Activated T-cell treated with anti-CD3 and anti-CD28 coated beads for 1 hour (primary cell): ENCODE results near the gene TNNI2.

Experiments used
- DNase-seq: peaks from one replicate; pipeline ENCODE4 v3.0.0-alpha.2; 2020; ENCODE audit warnings: low read depth

TNNI2 gene

DNA sequence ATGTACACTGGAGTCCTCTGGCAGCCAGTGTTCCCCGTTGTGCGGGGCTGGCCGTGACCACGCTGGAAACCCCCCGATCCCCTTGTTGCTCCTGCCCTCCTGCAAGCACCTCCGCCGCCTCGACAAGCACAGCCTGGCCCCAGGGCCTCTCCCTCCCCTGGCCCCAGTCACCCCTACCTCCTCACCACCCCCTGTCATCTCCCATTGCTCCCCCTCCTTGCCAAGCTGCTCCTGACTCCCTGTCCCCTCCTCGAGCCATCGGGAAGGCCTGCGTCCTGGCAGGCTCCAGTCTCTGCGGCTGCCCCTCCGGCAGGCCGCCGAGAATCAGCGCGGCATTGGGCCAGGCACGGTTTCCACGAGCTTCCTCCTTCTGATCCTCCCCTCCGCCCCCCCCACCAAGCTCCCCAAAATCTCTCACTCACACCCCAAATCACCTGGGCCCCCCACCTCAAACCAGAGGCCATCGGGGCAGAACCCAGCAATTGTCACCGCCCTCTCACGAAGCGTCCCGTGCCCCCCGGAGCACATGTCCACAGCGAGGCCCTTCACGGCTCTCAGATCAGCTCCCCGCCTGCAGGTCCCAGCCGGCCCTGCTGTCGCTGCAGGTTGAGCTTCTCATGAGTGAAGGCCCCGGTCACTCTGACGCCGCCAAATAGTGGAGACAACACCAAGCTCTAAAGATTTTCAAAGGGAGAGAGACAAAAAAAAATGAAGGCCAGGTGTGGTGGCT, 8.4 kb downstream of the TNNI2 start:
- no peak for DNase-seq

DNA sequence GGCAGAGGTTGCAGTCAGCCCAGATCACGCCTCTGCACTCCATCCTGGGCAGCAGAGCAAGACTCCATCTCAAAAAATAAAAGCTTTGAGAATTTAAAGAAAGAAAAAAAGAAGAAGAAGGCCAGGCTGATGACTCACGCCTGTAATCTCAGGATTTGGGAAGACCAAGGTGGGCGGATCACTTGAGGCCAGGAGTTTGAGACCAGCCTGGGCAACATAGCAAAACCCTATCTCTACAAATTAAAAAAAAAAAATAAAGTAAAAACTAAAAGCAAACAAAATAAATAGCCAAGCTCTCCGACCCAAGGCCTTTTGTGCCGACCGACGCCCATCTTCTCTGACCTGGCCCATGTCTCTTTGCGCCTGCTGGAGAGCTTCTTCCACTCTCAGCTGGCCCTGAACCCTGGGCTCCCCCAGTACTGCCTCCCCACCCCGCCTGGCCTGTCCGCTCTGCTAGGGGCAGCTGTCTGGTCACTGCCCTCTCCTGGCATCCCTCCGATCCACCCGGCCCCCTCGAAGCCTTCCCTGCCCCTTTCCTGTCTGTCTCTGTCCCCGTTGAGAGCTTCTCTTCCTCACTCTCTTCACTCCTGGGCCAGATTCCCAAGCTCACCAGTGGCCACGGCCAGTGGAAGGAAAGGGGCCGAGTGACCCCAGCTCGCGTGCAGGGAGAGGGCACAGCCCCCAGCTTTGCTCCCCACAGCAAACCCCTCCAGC, 9.3 kb downstream of the TNNI2 start:
- DNase-seq, result no peak

GRCh38 chr11:1848640-1849430, 10.1 kb downstream of the TNNI2 start:
- no peak for DNase-seq

DNA sequence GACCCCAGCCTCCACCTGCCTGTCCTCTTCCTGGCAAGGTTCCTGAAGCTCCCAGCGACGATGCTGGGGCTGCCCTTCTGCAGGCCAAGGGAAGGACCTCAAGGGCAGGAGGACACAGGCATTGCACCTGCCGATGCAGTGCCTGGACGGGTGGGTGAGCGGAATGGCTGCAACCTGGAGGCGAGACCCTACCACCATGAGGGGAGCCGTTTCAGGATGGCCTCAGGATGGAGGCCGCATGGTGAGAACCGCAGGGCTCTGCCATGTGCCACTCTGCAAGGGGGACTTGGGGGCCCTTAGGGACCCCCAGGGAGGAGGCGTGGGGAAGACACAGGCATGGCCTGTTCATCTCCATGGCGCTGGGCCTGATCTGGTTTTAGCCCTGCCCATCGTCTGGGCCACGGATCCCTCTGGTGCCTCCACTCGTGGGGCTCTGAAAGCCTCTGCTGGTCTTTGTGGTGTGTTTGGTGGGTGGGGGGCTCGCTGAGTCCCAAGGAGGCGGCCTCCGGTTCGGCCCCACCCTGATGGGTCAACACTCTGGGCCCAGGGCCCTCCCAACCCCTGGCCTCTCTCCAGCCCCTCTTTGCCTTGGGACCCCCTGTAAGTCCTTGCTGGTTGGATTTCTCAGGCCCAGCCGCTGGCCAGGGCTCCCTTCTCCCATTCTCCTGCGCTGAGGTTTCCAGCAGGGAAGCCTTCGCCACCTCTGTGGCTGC, 12.8 kb downstream of the TNNI2 start:
- DNase-seq, result no peak

DNA sequence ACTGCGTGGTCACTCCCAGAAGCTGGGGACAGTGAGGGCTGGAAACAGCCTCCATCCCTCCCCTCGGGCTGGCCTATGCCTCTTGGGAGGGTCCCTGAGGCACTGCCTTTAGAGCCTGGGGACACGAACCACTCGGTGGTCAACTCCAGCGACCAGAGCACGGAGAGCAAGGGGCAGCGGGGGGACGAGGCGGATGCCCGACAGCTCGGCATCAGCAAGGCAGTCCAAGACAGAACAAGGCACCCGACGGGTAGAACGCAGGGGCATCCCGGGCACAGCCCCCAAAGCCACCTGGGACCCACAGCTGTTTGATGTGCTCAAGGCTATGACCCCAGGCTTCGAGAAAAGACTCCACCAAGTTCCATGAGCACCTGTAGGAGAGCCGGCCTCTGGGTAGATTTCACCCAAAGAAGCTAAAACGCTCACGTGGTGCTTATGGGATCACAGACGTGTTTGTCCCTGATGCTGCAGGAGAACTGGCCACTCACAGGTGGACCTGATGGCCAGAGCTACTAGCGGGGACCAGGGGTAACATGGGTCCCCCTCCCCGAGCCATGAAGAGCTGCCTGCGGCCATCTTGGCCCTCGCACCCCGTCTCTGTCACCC, 13.6 kb downstream of the TNNI2 start:
- no peak for DNase-seq

DNA sequence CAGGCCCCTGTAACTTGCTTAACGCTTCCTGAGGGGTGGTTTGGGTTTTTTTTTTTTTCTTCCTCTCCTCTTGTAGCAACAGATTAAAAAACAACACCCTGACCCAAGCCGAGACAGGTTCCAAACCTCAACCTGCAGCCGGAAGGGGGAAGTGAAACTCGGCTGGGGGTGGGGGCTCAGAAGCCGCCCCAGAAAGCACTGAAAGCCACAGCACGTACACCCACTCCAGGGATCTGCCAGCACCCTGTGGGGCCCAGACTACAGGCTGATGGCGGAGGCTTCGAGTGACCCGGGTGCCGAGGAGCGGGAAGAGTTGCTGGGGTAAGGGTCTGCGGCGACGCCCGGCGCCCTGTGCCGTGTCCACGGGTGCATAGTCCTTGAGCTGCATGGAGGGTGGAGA, 14.1 kb downstream of the TNNI2 start, which contains the start of gene LSP1:
Gene LSP1 (plus strand): TSS at position 208 of the 400 bp plus-strand sequence. CDS start 61 bp downstream, at position 269.
- DNase-seq, result peak; percentile 62

DNA sequence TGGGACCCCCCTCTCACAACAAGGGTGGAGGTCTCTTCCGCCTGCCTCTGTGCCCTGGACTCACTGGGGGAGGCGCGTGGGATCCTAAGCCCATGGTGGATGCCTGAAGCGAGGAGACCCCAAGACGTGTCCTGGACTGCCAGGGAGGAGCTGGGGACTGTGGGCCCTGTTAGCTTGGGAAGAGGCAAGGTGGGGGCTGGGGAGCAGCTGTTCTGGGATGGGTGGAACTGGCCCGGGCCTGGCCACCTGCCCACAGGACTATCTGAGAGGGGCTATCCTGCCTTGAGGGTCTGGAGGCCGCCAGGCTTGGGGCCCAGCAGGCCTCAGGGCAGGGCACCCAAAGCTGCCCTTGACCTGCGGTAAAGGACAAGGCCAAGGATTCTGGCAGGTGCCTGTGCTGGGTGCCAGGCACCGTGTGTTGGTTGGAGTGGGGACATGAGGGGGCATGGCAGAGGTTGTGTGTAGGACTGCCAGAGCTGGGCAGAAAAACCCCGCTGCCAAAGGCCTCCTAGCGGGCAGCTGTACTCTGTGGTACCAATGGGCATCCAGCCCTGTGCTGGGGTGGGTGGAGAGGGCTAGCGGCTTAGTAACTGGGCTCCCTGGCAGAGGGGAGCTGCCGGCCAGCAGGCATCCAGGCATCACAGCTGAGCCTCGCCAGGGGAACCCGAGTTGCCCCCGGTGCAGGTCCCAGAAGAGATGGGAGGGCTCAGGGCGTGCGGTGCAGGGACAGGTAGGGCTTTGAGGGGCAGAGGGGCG, 14.8 kb downstream of the TNNI2 start:
- no peak for DNase-seq

DNA sequence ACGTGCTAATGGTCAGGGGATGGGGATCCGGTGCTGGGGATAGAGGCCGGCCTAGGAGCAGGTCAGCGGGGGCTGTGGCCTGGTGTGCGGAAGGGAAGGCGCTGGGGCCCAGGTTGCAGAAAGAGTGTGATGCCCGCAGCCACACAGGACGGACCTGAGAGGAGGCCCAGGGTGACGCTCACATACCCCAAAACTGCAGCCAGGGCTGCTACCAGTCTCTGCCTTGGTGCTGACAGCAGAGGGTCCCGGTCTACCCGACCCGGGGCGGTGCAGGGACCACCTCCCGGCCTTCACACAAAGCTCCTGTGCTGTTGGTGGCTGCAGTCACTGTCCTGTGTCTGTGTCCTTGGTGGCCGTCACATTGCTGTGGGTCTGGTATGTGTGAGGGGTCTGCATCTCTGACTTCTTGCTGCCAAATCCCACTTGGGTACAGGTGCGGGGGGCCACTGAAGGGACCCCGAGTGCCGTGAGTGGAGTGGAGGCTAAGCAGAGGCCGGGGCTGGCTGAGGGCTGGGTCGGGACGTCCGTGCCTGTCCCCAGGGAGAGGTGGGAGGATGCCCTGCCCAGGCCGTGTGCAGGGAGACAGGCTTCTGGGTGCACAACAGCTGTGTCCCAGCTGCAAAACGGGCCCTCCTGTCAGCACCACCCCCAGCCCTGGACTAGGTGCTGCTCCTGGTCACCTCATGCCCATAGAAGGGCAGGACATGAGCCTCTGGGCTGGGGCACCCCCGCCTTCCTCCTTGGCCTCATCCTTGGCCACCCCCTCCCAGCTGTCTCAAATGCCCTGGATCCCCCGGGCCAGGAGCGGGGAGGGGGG, 15.6 kb downstream of the TNNI2 start:
- no peak for DNase-seq

GRCh38 chr11:1854949-1855885, 16.4 kb downstream of the TNNI2 start:
- no peak for DNase-seq

DNA sequence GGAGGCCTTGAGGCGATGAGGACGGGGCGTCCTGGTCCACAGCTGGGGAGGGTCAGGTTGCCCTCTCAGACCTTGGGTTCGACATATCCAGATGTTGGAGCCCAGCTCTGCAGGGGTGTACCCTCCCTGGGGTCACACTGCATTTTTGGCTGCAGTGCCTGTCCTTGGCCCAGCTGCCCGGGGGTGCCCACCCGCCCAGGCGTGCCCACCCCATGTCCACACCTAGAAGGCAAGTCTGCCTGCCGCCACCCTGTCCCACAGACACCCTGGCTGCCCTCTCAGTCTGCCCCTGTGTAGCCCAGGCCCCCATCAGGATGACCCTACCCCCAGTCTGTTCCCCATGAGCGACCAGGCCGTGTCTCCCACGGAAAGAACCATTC, 17.1 kb downstream of the TNNI2 start:
- no peak for DNase-seq

DNA sequence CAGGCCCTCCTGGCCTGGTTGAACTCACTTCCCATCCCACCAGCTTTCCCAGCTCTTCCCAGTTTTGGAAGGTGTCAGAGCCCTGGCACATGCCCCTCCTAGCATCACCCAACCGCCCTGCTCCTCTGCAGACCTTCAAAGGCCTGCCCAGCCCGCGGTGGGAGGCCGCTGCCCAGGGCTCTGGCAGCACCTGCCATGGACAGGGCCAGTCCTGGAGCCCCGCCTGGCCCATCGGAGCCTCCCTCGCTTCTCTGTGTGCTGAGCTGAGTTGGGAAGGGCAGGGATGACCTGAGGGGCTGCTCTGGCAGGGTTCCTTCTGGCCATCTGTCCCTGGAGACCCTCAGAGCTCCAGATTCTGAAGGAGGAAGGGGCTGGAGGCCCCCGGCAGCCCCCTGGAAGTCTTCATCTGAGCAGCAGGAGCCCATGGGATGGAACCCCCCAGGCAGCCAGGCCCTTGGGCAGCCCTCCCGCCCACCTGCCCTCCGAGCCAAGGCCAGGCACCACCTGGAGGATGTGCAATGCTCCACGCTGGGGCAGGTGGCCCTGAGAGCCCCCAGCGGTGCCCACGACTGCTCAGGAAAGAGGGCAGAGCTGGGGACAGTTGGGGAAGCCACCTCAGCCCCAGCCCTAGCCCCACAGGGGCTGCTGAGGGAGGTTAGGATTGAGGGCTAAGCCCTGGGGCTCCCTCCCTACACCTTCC, 17.7 kb downstream of the TNNI2 start:
- DNase-seq, result no peak

DNA sequence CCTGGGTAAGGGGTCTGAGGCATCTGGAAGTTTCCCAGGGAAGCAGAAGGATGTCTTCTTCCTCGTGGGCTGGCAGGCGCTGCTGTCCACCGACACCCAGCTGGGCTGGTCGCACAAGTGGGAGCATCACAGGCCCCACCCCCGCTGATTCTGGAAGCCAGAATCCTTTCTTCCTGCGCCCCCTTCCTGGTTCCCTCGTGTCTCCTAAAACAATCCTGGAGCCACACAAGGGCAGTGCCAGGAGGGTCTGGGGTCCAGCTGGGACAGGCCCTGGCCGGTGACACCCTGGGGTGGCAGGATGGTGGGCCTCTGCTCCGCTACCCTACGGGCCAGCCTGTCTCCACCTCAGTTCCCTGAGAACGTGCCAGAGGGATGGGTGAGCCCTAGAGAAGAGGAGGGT, 18.3 kb downstream of the TNNI2 start:
- DNase-seq, result no peak

- no peak for DNase-seq
These were observed 19.4 kb downstream of the TNNI2 start for GRCh38 chr11:1858154-1858553.

DNA sequence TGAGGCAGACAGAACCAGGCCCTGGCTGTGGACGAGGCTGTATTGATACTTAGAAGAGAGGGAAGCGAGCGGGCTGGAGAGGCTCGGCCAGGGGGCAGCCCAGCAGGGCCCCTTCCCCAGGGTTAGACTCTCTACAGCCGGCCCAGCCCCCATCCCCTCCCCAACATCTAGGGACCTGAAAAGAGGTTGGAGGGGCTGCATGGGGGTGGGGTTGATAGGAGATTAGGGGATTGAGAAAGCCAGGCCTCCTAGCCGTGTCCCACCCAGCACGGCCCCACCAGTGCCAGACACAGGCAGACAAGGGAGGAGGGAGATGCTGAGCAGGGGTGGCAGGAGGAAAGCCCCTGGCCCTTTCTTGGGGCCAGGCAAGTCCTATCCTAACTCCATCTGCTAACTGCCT, 19.8 kb downstream of the TNNI2 start:
- DNase-seq, result no peak

DNA sequence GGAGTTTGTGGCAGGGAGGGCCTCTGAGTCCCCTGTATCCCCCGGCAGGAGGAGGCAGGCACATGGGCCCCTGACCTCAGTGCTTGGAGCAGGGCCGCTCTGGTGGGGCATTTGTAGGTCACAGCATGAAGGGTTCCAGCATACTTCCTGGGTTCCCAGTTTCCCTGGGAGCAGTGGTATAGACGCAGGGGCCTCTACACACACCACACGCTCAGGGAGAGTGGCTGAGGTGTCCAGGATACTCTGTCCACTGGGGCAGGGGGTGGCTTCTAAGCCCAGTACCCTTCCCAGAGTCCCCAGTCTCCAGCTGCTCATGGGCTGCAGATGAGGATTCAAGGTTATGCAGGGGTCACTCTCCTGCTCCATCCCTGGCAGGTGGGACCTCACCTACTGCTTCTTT, 20.2 kb downstream of the TNNI2 start:
- DNase-seq, result no peak

DNA sequence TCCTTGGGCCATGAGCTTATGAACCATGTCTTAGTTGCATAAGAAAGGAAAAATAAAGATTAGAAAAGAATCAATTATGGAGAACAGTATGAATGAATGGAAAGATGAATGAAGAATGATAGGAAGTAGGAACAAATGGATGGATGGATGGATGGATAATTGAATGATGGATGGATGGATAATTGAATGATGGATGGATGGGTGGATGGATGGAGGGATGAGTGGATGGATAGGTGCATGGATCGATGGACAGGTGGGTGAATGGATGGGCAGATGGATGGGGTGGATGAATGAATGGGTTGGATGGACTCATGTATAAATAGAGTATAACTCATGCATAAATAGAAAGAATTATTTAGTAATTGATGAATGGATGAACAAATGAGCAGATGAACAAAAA, 21.3 kb downstream of the TNNI2 start:
- no peak for DNase-seq

DNA sequence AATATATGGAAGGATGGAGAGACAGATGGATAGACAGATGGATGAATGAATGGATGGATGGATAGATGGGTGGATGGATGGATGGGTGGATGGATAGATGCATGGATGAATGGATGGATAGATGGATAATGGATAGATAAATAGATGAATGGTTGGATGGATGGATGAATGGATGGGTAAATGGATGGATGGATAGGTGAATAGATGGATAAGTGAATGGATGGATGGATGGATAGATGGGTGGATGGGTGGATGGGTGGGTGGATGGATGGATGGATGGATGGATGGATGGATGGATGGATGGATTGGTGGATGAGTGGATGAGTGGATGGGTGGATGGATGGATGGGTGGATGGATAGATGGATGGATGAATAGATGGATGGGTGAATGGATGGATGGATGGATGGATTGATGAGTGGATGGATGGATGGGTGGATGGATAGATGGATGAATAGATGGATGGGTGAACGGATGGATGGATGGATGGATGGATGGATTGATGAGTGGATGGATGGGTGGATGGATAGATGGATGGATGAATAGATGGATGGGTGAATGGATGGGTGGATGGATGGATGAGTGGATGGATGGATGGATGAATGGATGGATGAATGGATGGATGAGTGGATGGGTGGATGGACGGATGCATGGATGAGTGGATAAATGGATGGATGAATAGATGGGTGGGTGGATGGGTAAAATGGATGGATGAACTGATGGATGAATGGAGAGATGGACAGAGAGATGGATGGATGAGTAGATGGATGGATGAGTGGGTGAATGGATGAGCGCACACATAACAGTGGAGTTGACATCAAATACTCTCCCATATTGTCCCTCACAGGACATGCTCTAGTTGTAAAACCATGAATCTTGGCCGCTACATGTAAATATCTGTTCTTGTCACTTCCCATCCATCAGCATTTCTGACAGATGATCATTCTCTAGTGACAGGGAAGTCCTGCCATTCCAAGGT, 22.9 kb downstream of the TNNI2 start:
- no peak for DNase-seq
